Measurements from ENCODE around the gene ACP7.
"Not testable (repeated sequence)": the region's sequence is repeated elsewhere in the genome, so short reads cannot be mapped to it uniquely, and the experiment has no call there.

ACP7 gene

DNA sequence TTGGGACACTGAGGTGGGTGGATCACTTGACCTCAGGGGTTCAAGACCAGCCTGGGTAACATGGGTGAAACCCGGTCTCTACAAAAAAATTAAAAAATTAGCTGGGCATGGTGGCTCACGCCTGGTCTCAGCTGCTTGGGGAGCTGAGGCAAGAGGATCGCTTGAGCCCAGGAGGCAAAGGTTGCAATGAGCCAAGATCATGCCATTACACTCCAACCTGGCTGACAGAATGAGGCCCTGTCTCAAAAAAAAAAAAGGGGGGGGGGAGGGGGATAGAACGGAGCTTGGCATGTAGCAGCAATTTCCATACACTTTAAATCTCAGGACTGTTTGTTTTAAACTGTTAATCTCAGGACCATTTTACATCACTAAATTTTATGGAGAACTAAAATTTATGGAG lies 2.2 kb downstream of the ACP7 start:
- no peak overlapping the region for H3K27ac ChIP-seq
- TF ChIP-seq ZFX (IDR thresholded peaks at IDR 0.05; ENCODE audit: borderline replicate concordance): no peak
- no peak for TF ChIP-seq CTCF (IDR thresholded peaks at IDR 0.05)

- TF ChIP-seq ZFX (IDR thresholded peaks at IDR 0.05; ENCODE audit: borderline replicate concordance): no peak
- TF ChIP-seq CTCF (IDR thresholded peaks at IDR 0.05): no peak
- H3K27ac ChIP-seq: no peak overlapping the region
Measured at GRCh38 chr19:39087907-39088686, 3.9 kb downstream of the ACP7 start.

DNA sequence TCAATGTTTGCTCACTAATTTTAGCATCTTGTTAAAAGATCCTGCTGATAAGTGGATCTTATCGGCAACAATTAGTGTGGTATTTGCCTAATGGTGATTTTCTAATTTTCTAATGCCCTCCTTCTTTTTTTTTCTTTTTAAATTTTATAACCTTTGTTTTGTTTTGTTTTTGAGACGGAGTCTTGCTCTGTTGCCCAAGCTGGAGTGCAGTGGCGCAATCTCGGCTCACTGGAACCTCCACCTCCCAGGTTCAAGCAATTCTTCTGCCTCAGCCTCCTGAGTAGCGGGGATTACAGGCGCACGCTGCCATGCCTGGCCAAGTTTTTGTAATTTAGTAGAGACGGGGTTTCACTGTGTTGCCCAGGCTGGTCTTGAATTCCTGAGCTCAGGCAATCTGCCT lies 5.8 kb downstream of the ACP7 start:
- not testable (repeated sequence) for H3K27ac ChIP-seq

DNA sequence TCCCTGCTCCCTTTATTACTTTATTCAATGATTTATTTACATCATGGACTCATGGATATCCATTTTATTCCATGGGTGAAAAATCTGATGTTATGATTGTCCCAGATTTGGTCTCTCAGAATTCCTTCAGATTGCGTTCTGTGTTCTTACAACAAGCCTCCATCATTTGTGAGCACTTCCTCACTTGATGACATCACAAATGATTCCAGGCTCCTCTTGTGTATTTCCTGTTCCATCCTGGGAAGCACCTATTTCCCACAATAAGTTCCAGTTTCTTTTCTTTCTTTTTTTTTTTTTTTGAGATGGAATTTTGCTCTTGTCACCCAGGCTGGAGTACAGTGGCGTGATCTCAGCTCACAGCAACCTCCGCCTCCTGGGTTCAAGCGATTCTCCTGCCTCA lies 6.7 kb downstream of the ACP7 start:
- no peak overlapping the region for H3K27ac ChIP-seq
- TF ChIP-seq ZFX (IDR thresholded peaks at IDR 0.05; ENCODE audit: borderline replicate concordance) (no peak), CTCF (IDR thresholded peaks at IDR 0.05) (no peak)

DNA sequence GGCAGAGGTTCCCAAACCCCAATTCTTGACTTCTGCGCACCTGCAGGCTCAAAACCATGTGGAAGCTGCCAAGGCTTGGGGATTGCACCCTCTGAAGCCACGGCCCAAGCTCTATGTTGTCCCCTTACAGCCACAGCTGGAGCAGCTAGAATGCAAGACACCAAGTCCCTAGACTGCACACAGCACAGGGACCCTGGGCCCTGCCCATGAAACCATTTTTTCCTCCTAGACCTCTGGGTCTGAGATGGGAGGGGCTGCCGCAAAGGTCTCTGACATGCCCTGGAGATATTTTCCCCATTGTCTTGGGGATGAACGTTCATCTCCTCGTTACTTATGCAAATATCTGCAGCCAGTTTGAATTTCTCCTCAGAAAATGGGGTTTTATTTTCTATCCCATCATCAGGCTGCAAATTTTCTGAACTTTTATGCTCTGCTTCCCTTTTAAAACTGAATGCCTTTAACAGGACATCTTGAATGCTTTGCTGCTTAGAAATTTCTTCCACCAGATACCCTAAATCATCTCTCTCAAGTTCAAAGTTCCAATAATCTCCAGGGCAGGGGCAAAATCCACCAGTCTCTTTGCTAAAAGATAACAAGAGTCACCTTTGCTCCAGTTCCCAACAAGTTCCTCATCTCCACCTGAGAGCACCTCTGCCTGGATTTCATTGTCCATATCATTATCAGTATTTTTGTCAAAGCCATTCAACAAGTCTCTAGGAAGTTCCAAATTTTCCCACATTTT lies 11.8 kb downstream of the ACP7 start:
- not testable (repeated sequence) for H3K27ac ChIP-seq

DNA sequence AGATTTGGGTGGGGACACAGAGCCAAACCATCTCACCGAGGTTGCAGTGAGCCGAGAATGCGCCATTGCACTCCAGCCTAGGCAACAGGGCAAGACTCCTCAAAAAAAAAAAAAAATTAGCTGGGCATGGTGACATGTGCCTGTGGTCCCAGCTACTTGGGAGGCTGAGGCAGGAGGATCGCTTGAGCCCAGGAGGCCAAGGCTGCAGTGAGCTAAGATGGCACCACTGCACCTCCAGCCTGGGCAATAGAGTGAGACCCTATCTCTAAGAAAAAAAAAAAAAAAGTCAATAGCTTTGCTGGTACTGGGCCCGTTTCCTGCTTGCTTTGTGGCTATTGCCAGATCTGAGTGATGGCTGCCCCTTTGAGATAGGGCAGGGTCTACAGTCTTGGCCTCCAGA lies 13.1 kb downstream of the ACP7 start:
- H3K27ac ChIP-seq: no peak overlapping the region
- TF ChIP-seq ZFX (IDR thresholded peaks at IDR 0.05; ENCODE audit: borderline replicate concordance) (no peak), CTCF (IDR thresholded peaks at IDR 0.05) (no peak)

DNA sequence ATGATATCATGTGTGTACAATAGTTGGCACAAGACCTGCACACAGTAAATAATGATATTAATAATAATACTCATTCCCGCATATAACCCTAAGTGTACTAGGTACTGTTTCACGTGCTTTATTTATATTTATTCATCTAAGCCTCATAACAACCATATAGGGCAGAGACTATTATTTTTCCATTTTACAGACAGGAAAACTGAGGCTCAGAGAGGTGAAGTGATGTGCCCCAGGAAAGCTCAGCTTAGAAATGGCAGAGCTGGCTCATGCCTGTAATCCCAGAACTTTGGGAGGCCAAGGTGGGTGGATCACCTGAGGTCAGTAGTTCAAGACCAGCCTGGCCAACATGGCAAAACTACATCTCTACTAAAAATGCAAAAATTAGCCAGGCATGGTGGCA lies 13.6 kb downstream of the ACP7 start:
- H3K27ac ChIP-seq: no peak overlapping the region
- TF ChIP-seq CTCF (IDR thresholded peaks at IDR 0.05) (no peak), ZFX (IDR thresholded peaks at IDR 0.05; ENCODE audit: borderline replicate concordance) (no peak)

DNA sequence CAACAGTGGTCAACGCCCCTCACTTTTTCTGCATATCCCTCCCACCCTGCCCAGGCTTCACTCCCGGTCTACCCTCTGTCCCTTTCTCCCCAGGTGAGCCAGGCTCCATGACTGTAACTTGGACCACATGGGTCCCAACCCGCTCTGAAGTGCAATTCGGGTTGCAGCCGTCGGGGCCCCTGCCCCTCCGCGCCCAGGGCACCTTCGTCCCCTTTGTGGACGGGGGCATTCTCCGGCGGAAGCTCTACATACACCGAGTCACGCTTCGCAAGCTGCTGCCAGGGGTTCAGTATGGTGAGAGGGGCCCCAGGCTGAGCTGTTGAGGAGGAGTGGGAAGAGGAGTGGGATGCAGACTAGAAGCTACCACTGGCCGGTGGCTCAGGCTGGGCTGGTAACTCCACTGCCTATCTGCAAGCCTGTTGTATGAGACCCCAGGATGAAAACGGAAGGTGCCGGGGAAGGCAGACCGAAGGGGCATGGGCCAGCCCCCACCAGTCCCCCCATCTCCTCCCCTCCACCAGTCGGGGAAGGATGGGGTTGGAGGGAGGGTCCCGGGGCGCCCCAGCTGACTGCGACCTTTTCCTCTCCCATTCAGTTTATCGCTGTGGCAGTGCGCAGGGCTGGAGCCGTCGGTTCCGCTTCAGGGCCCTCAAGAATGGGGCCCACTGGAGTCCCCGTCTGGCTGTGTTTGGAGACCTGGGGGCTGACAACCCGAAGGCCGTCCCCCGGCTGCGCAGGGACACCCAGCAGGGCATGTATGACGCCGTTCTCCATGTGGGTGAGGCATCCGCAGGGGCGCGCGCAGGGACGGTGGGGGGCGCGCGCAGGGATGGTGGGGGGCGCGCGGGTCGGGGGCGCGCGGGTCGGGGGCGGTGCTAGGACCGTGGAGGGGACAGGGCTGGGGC lies 14.4 kb downstream of the ACP7 start:
- TF ChIP-seq ZFX (IDR thresholded peaks at IDR 0.05; ENCODE audit: borderline replicate concordance): no peak
- TF ChIP-seq CTCF (IDR thresholded peaks at IDR 0.05): no peak
- no peak overlapping the region for H3K27ac ChIP-seq

Measured in 22Rv1 (cell line).